HepG2 (cell line): ENCODE data around the gene PPFIA3. TPM values are rescaled to one million over a fixed set of nuclear protein-coding genes. Genes with fewer than 3 reads are reported as not detected.
A peak's percentile ranks its signal among the peaks of the same experiment; 100 is the strongest.

ENCODE experiments used
- AHR ChIP-seq: IDR thresholded peaks from 2 replicates; pipeline ENCODE4 v1.6.1; 2018; ENCODE audit warnings: missing genetic modification reagents, missing compliant biosample characterization
- BRD4 ChIP-seq: sonication (generic); formaldehyde crosslinking; IDR thresholded peaks from 2 replicates; pipeline ENCODE4 v1.4.0; 2020; ENCODE audit warnings: missing genetic modification reagents
- GABPA ChIP-seq, 2 experiments: IDR thresholded peaks; 2 replicates each; pipeline ENCODE4 v1.6.1; 2011 to 2016; ENCODE audit warnings: low read depth in 2 of 2, low read length in 1 of 2, missing biosample characterization in 1 of 2, missing genetic modification characterization in 1 of 2
- HNRNPL ChIP-seq: fragments of 200-400 bp; formaldehyde crosslinking; IDR thresholded peaks from 2 replicates; pipeline ENCODE4 v1.6.1; 2017; ENCODE audit warnings: mild to moderate bottlenecking, low read depth, low read length
- HOXA3 ChIP-seq: sonication (generic); formaldehyde crosslinking; IDR thresholded peaks from 2 replicates; pipeline ENCODE4 v1.5.0; 2020; ENCODE audit warnings: missing genetic modification reagents
- MYNN ChIP-seq: sonication (generic); formaldehyde crosslinking; IDR thresholded peaks from 2 replicates; pipeline ENCODE4 v1.4.0; 2020; ENCODE audit warnings: mild to moderate bottlenecking, low read depth, missing genetic modification reagents
- MYPOP ChIP-seq: sonication (generic); formaldehyde crosslinking; IDR thresholded peaks from 2 replicates; pipeline ENCODE4 v1.8.1; 2023; ENCODE audit warnings: mild to moderate bottlenecking, moderate library complexity, missing genetic modification reagents
- ZNF275 ChIP-seq: sonication (generic); formaldehyde crosslinking; IDR thresholded peaks from 2 replicates; pipeline ENCODE4 v1.8.0; 2022; ENCODE audit warnings: missing genetic modification reagents, mild to moderate bottlenecking, inconsistent platforms, borderline replicate concordance
- ZNF546 ChIP-seq: sonication (generic); formaldehyde crosslinking; conservative IDR thresholded peaks from 2 replicates; pipeline ENCODE4 v1.8.1; 2023; ENCODE audit warnings: mild to moderate bottlenecking, missing genetic modification reagents
- ZNF670 ChIP-seq: sonication (generic); formaldehyde crosslinking; IDR thresholded peaks from 2 replicates; pipeline ENCODE4 v1.8.0; 2022; ENCODE audit warnings: mild to moderate bottlenecking, missing genetic modification reagents, borderline replicate concordance
- polyA plus RNA-seq, 8 experiments: library from polyadenylated mRNA; depleted of rRNA in 3 of 8; stranded (reverse) in 7 of 8; unstranded in 1 of 8; fragments of >200 nt; fragmentation: Illumina TruSeq in 4 of 8; extraction: Trizol in 4 of 8; gene quantifications; 2 replicates each; pipeline versions ENCODE4 v1.2.1 to v1.2.3, GENCODE V29; 2011 to 2016; ENCODE audit warnings: low read depth in 4 of 8, missing spikeins in 1 of 8, mixed read lengths in 1 of 8; ENCODE audit not compliant: insufficient read depth in 1 of 8
- total RNA-seq, 5 experiments: library from RNA; depleted of rRNA; stranded (reverse); fragments of >200 nt; fragmentation: Illumina TruSeq; extraction: Trizol; gene quantifications; 2 replicates each; pipeline ENCODE4 v1.2.3, GENCODE V29; 2016; ENCODE audit warnings: low read depth in 1 of 5

PPFIA3 gene
- total and polyA plus RNA-seq, 2 of the 13 experiments (the other 11 are each of a cell fraction or from before 2014, with no cell fraction given) = 6.7 to 8.6 TPM

GRCh38 chr19:49118565-49119410 is 556 bp upstream of the PPFIA3 start, which contains the start of gene C19orf73 (continued):
- TF ChIP-seq BRD4 = peak; percentile 81
- TF ChIP-seq AHR = peak; percentile 68; the same call in 1 of the 2 replicates
- TF ChIP-seq ZNF546 (CRISPR knock-in tag) = peak; percentile 76; the same call in 1 of the 2 replicates
- no peak for TF ChIP-seq MYNN (CRISPR knock-in tag)
- peak; percentile 90 for TF ChIP-seq MYPOP (CRISPR knock-in tag)
- peak; percentile 68 for TF ChIP-seq ZNF275
- TF ChIP-seq GABPA (IDR thresholded peaks at IDR 0.05; ENCODE audit: low read depth, low read length) = no peak
- no peak for TF ChIP-seq GABPA (CRISPR knock-in tag; IDR thresholded peaks at IDR 0.05; ENCODE audit: low read depth)
- TF ChIP-seq HOXA3 = peak; percentile 82
- TF ChIP-seq HNRNPL = 0 out of 2 replicates have a peak, but pooled peaks have one; percentile 49
- TF ChIP-seq ZNF670 (CRISPR knock-in tag) = peak; percentile 88; the same call in 1 of the 2 replicates
